Activated naive CD4-positive, alpha-beta T cell treated with Interleukin-2 at 50 U/mL for 16 hours (primary cell): Measurements from ENCODE around the gene EFS.
A peak's percentile ranks its signal among the peaks of the same experiment; 100 is the strongest.
"Not testable (repeated sequence)": the region's sequence is repeated elsewhere in the genome, so short reads cannot be mapped to it uniquely, and the experiment has no call there.

Experiments
- DNase-seq: peaks from one replicate; pipeline ENCODE4 v3.0.0-alpha.2; 2020

EFS gene

GRCh38 chr14:23399136-23399535, 34.2 kb upstream of the EFS start:
- DNase-seq = no peak

GRCh38 chr14:23398348-23398747, 33.4 kb upstream of the EFS start:
- no peak for DNase-seq

GRCh38 chr14:23396781-23397407, 31.9 kb upstream of the EFS start:
- no peak for DNase-seq

DNA sequence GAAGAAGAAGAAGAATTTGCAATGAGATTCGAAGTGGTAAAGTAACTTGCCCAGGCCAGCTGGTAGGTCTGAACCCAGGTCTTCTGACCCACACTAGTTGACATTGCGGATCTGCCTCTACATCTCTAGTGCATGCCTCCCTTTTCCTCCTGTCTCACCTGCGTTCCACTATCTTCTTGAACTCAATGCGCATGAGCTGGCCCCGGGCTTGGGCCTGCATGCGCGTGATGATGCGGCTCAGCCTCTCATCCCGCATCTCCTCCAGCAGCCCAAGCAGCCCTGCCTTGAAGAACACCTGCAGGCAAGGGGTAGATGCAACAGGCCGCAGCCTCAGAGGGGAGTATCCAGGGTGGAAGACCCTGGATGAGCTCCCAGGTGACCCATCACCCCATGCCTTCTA, 31.2 kb upstream of the EFS start:
- DNase-seq = no peak

DNA sequence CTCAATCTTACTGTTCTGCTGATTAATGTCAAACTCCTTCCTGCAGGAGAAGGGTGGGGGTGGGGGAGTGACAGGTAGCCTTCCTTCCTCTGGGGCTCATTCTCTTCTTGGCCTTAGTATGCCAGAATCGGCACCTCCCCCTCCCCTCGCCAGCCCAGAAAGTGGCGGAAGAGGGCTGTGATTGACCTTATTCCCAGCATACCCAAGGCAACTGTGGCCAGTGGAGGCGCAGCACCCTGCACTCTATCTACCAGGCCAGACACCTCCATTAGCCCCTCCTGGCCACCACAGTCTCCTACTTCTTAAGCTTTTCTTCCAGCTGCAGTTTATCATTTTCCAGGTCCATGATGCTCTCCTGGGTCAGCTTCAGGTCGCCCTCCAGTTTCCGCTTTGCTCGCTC, 27.6 kb upstream of the EFS start:
- DNase-seq = no peak

DNA sequence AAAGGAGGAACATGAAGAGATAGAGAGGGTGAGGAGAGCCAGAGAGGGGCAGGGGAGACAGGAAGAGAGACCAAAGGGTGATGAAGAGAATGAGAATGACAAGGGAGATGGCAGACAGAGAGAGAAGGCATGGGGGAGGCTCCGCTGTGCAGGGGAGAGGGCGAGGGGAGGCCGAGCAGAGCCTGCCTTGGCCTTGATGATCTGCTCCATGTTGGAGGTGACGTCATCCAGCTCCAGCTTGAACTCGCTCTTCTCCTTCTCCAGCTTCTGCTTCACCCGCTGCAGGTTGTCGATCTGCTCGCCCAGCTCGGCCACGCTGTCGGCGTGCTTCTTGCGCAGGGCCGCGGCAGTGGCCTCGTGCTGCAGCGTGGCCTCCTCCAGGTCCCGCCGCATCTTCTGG, 24.9 kb upstream of the EFS start:
- DNase-seq = not testable (repeated sequence)

DNA sequence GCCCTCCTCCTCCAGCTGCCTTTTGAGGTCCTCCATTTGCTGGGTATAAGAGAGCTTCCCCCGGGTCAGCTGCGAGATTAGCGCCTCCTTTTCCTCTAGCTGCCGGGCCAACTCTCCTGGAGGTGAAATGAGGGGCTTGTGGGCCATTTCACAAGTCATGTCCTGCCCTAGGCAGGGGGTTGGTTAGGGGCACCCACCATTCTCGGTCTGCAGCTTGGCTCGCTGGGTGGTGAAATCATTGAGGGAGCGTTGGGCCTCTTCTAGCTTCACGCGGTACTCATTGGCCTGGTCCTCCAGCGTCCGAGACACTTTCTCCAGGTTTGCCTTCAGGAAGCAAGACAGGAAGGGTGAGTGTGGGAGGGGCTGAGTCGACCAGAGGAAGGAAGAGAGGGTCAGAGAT, 24.4 kb upstream of the EFS start:
- DNase-seq = no peak

DNA sequence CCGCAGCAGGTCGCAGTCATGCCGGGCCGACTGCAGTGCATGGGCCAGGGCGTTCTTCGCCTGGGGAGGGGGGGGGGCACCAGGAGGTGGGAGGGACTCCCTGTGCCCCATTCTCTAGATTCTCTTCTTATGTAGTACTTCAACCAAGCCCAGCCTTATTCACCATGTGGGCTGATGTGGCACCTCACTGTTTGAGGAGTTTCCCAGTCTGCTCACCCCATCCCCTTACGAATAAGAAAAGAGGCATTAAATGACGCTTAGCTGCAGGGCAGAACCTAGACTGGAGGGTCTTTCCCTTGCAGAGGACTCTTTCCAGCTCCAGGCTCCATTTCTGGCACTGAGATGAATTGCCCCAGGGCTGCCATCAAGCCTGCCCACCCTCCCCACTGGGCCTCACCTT, 24.0 kb upstream of the EFS start:
- no peak for DNase-seq

DNA sequence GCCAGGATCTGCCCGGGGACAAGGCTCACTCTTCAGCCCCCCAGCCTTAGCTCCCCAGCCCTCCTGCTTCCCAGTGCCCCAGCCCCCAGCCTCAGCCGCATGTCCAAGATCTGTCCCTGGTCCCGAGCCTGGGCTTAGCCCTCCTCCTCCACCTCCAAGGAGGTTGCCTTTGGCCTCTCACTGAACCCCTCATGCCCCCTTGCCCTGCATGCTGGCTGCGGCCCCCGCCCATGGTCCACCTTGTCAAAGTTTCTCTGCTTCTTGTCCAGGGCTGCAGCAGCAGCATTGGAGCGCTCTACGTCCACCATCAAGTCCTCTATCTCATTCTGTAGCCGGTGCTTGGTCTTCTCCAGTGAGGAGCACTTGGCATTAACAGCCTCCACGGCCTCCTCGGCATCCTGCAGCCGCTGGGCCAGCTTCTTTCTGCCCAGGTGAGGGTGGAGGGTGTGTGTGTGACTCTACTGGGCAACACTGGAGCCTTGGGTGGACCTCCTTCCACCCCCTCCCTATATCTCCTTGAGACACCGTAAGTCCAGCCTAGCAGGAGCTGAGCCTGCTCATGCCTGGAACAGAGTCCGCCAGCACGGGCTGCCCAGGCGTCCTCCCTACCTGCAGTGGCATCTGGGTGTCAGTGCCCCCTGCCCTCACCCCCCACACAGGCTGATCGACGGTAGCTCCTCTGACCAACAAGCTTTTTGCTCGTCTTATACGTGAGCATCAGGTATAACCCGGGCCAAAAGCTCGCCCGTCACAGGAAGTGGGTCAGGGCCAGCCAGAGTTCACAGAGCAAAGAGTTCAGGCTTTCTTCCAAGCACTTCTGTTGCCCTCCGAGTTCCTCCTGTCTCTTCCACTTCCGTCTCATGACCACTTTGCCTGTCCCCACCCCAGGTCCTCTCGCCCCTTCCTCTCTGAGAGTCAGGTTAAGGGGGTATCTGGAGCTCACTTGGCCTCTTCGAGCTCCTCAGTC, 23.2 kb upstream of the EFS start:
- no peak for DNase-seq

DNA sequence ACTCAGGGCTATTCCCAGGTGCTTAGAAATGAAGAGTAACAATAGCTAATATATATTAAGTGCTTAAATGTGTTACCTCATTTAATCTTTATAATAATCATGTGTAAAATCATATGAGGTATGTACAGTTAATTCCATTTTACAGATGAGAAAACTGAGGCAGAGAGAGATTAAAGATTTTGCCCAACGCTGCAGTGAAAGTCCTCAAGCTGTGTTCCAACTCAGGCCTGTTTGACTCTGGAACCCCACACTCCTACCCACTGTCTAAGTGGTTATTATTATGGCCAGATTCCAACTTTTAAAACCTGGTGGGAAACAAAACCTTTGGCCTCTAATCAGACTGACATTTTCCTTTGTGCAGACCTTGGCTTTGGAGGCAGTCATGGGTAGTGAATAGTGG, 22.0 kb upstream of the EFS start:
- no peak for DNase-seq

- DNase-seq = not testable (repeated sequence)
These were observed 21.3 kb upstream of the EFS start for GRCh38 chr14:23386266-23386657.

- DNase-seq = no peak
These were observed 20.8 kb upstream of the EFS start for GRCh38 chr14:23385642-23386265.

DNA sequence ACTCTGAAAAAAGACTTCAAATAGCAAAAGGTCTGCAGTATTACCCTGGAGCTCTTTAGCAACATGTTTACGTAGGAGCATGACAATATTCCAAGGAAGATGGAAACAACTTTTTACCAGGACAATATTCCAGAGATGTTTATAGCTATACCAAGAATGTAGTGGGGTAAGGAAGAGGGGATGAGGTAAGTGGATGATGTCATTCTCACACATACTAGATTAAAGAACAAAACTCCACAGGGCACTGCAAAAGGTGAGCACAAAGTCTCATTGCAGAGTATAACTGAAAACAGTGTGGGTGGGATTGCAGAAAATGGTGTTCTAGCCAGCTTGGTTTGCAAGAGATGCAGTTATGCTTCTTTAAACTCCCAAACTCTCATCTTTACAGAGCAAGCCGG, 20.3 kb upstream of the EFS start:
- no peak for DNase-seq

DNA sequence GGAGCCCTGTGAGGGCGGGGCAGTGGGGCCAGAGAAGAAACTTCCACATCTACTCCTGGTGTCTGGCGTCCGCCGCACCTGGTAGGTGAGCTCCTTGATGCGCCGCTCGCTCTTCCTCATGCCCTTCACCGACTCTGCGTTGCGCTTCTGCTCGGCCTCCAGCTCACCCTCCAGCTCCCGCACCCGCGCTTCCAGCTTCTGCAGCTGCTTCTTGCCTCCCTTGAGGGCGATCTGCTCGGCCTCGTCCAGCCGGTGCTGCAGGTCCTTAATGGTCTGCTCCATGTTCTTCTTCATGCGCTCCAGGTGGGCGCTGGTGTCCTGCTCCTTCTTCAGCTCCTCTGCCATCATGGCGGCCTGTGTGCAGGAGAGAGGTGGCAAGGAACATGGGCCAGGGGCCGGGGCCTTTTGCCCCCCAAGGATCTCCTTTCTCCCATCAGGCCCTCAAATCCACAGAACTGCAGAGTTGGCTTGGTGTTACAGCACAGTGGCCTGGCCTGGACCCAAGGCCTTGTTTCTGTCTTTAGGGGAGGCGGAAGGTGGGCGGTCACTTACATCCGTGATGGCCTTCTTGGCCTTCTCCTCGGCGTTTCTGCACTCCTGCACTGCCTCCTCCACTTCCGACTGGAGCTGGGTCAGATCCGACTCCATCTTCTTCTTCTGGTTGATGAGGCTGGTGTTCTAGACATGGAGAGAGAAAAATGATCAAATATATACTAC, 19.6 kb upstream of the EFS start:
- no peak for DNase-seq

DNA sequence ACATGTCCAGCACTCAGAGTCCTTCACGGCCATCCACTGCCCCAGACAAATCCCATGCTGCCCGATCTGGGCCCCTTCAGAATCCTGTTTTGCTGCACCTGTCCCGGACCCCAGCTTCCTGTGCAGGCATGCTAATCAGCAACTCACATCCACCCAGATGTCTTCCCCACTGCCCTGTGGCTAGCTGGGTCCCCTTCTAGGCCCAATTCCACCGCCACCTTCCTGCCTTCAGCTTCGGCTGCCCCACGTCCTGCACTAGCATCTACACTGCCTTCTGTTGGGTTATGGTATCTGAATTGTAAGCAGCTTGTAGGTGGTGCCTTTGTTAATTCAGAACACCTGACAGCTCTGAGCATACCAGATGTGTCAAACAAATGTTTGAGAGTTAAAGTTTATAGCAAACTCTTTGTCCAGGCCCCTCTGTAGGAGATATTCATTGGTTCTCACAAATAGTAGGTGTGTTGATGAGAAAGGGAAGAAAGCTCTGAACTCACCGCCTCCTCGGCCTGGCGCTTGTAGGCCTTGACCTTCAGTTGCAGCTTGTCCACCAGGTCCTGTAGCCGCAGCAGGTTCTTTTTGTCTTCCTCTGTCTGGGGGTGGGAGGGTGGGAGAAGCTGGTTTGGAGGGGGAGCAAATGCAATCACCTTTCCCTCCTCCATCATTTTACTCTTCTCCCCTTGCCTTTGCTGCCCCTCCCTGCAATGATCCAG, 17.9 kb upstream of the EFS start:
- no peak for DNase-seq

GRCh38 chr14:23382276-23382675, 17.3 kb upstream of the EFS start:
- DNase-seq = no peak

- DNase-seq = no peak
These were observed 16.9 kb upstream of the EFS start for GRCh38 chr14:23381871-23382270.

DNA sequence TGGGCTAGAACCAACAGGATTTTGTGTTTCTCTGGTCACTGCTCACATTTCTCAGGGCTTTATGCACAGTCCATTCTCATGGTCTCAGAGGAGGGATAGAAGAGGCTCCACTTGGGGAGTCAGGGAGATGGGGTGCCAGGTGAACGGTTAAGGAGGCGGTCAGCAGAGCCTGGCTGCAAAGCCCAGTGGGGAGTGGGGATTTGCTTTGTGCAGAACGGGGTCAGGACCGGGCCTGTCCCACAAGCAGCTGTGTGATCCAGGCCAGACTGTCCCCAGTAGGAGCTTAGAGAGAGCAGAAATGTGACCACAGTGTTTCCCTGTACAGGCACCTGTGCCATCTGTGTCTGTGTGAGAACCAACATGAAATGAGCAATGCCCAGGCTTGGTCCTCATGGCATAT, 16.0 kb upstream of the EFS start:
- DNase-seq = no peak

DNA sequence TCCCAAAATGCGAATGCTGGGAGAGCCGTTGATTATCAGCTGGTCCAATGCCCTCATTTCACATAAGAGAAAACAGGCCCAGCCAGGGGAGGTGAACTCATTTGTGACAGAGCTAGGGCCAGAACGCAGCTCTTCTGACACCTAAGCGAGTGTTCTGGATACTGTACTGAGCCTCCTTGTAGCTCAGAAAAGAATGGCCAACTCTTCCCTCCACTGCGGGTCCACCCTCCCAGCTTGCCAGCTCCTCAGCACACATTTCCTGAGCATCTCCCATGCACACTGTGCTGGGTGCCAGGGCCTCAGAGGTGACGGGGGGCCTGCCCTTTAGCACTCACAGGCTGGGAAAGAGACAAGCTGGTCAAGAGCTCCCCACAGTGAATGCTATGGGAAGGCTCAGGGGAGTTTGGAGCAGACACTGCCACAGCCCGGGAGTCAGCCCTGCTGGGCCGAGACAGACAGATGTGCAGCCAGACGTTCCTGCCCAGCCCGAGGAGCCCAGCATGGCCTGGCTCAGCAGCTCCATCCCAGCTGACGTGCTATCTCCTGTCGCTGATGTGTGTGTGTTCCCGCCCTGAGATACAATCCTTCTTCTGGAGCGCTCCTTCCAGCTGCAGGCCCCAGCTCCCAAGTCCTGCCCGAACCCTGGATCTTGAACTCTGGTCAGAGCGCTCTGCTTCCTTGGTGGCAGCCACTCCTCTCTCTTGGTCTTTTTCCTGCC, 15.4 kb upstream of the EFS start:
- DNase-seq = no peak

GRCh38 chr14:23379366-23380196, 14.6 kb upstream of the EFS start:
- peak; percentile 64 for DNase-seq

DNA sequence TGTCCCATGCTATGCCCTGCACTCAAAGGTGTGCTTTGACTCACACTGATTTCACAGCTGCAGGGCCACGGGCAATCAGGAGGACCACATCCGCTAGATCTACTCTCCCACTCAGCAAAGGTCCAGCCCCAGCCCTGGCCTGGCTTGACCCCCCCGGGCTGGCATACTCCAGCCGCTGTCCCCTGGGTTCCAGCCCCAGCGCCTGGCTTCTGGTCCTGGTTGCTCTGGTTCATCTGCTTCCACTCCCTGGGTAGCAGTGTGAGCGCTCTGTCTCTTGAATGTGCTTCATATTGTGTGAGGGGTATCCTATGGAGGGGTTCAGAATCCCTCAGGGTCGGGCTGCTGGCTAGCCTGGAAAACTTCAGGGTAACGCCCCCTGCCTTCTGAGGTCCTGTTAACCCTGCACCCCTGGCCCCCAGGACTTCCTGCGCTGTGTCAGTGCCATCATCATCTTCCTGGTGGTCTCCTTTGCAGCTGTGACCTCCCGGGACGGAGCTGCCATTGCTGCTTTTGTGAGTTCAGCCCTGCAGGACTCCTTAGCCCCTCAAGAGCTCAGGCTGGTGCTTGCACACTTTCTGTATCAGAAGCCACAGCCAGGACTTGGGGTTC, 13.7 kb upstream of the EFS start:
- no peak for DNase-seq
